Natural killer cell (primary cell): Measurements from ENCODE around the gene UNK. TPM values are rescaled to one million over a fixed set of nuclear protein-coding genes. Genes with fewer than 3 reads are reported as not detected.

Experiments
- ATAC-seq, 3 donors: fragments of 150-1000 bp in 2 of 3; fragments of 200-7000 bp in 1 of 3; cut with Tn5 transposase; 1 replicate in 1 of 3; 2 replicates in 2 of 3; pipeline ENCODE4 v1.10.0; 2021; ENCODE audit warnings: mild to moderate bottlenecking in 2 of 3, moderate library complexity in 2 of 3
- DNase-seq, 2 donors: peaks; one replicate each; pipeline versions ENCODE4 v3.0.0 to v3.0.0-alpha.2; 2013 to 2021; ENCODE audit warnings: mixed read lengths in 1 of 2
- H3K27ac ChIP-seq: one replicate; pipeline ENCODE4 v1.5.1; 2013; ENCODE audit warnings: mild to moderate bottlenecking, low read length
- H3K27me3 ChIP-seq: one replicate; pipeline ENCODE4 v1.6.1; 2013; ENCODE audit warnings: low read length; ENCODE audit not compliant: control insufficient read depth, insufficient read depth
- H3K36me3 ChIP-seq: one replicate; pipeline ENCODE4 v1.6.1; 2013; ENCODE audit warnings: low read length; ENCODE audit not compliant: control insufficient read depth, insufficient read depth
- H3K4me1 ChIP-seq: one replicate; pipeline ENCODE4 v1.6.1; 2013; ENCODE audit warnings: low read length; ENCODE audit not compliant: control insufficient read depth, insufficient read depth
- H3K4me3 ChIP-seq: one replicate; pipeline ENCODE4 v1.5.1; 2013; ENCODE audit warnings: low read length
- H3K9me3 ChIP-seq: one replicate; pipeline ENCODE4 v1.6.1; 2013; ENCODE audit warnings: low read length; ENCODE audit not compliant: control insufficient read depth, insufficient read depth
- H3K27ac Mint-ChIP-seq, 2 donors: one replicate each; pipeline ENCODE4 v1.8.0; 2022; ENCODE audit warnings: mild to moderate bottlenecking in 2 of 2, mixed read lengths in 2 of 2, moderate library complexity in 1 of 2
- H3K27me3 Mint-ChIP-seq, 2 donors: one replicate each; pipeline ENCODE4 v1.8.0; 2022; ENCODE audit warnings: low read depth in 2 of 2, mixed read lengths in 2 of 2
- H3K36me3 Mint-ChIP-seq: one replicate; pipeline ENCODE4 v1.8.0; 2022; ENCODE audit warnings: mixed read lengths
- H3K4me1 Mint-ChIP-seq, 2 donors: one replicate each; pipeline ENCODE4 v1.8.0; 2022; ENCODE audit warnings: mixed read lengths in 2 of 2
- H3K4me3 Mint-ChIP-seq: one replicate; pipeline ENCODE4 v1.8.0; 2022; ENCODE audit warnings: mild to moderate bottlenecking, moderate library complexity, mixed read lengths
- H3K9me3 Mint-ChIP-seq, 2 donors: one replicate each; pipeline ENCODE4 v1.8.0; 2022; ENCODE audit warnings: mixed read lengths in 2 of 2
- CTCF ChIP-seq: fragments of 200-600 bp; IDR thresholded peaks from one replicate; pipeline ENCODE4 v1.8.0; 2022; ENCODE audit warnings: antibody characterized with exemption
- WGBS: methylation state at CpG from one replicate; pipeline ENCODE4 v1.1.7; 2013; ENCODE audit warnings: missing lambda C conversion rate; ENCODE audit not compliant: insufficient coverage; 5-methylcytosine and 5-hydroxymethylcytosine counted together
- intact Hi-C: fragments of 100-400 bp; cut with micrococcal nuclease; formaldehyde crosslinking; loops from one replicate; pipeline ENCODE4 v1.14.2; 2022
- total RNA-seq, 4 donors: library from RNA; stranded (reverse); fragments of 120-200 nt in 1 of 4; gene quantifications; one replicate each; pipeline versions ENCODE4 v1.2.3 to v1.2.4, GENCODE V29; 2013 to 2022

The UNK gene
- total RNA-seq, 3 donors from 2014 or later (not counting 1 experiment from before 2014, with no cell fraction given), result 44.2 to 51.3 (median 44.5) TPM

- Histone ChIP-seq H3K4me1 (peaks cover 38% of the 10 kb centered on the region), H3K27ac (no peak overlapping the region), H3K36me3 (peaks cover 49% of the 10 kb centered on the region), H3K4me3 (no peak overlapping the region), H3K27me3 (no peaks in the 10 kb centered on the region), H3K9me3 (no peaks in the 10 kb centered on the region)
- ATAC-seq, result no peak
- no peak for TF ChIP-seq CTCF
- DNase-seq, result no peak
- Mint-ChIP-seq H3K27ac (peak overlapping the region in 1 of 2 donors; percentile 49), H3K4me3 (no peak overlapping the region), H3K27me3 (no peaks in the 10 kb centered on the region), H3K36me3 (no peaks in the 10 kb centered on the region), H3K4me1 (peaks cover 6 to 23% of the 10 kb centered on the region in 2 donors), H3K9me3 (no peaks in the 10 kb centered on the region)
- WGBS, result 88% methylated on average over 2 of the region's 2 CpGs
- intact Hi-C loops, result no loop called here
Observed at GRCh38 chr17:75824666-75825065, 40.1 kb downstream of the UNK start.

GRCh38 chr17:75825149-75825552, 40.5 kb downstream of the UNK start:
- Mint-ChIP-seq H3K4me1 (peaks cover 6 to 28% of the 10 kb centered on the region in 2 donors), H3K36me3 (no peaks in the 10 kb centered on the region), H3K4me3 (no peak overlapping the region), H3K9me3 (no peaks in the 10 kb centered on the region), H3K27me3 (no peaks in the 10 kb centered on the region), H3K27ac (peak overlapping the region; percentile 49 to 86)
- Histone ChIP-seq H3K36me3 (peaks cover 49% of the 10 kb centered on the region), H3K4me3 (no peak overlapping the region), H3K4me1 (peaks cover 38% of the 10 kb centered on the region), H3K27ac (no peak overlapping the region), H3K9me3 (no peaks in the 10 kb centered on the region), H3K27me3 (no peaks in the 10 kb centered on the region)
- no peak for ATAC-seq
- no peak for TF ChIP-seq CTCF
- DNase-seq, result no peak
- WGBS, result 97% methylated on average over 12 of the region's 13 CpGs
- intact Hi-C loops, result no loop called here

- peaks cover 6 to 33% of the 10 kb centered on the region in 2 donors for H3K4me1 Mint-ChIP-seq
- H3K36me3 Mint-ChIP-seq, result no peaks in the 10 kb centered on the region
- no peak overlapping the region for H3K4me3 Mint-ChIP-seq
- 84% methylated on average over 12 of the region's 12 CpGs for WGBS
- Histone ChIP-seq H3K4me3 (no peak overlapping the region), H3K4me1 (peaks cover 43% of the 10 kb centered on the region), H3K9me3 (no peaks in the 10 kb centered on the region), H3K27me3 (no peaks in the 10 kb centered on the region), H3K27ac (peak overlapping the region; percentile 22), H3K36me3 (peaks cover 49% of the 10 kb centered on the region)
- ATAC-seq (no peak), DNase-seq (no peak)
- TF ChIP-seq CTCF, result no peak
- no peaks in the 10 kb centered on the region for H3K9me3 Mint-ChIP-seq
- no peaks in the 10 kb centered on the region for H3K27me3 Mint-ChIP-seq
- peak overlapping the region; percentile 49 to 86 for H3K27ac Mint-ChIP-seq
- intact Hi-C loops, result no loop called here
Observed at GRCh38 chr17:75825748-75826370, 41.3 kb downstream of the UNK start.
